OCI-LY1 (cell line): ENCODE data around the gene MAP3K6.

Experiments used
- H2AFZ ChIP-seq: fragments of 200-600 bp; sonication (generic), shearing (Covaris generic); 2 replicates; pipeline ENCODE4 v1.6.0; 2014; ENCODE audit warnings: antibody characterized with exemption, mild to moderate bottlenecking, low read length
- H3F3A ChIP-seq: fragments of 200-600 bp; sonication (generic), shearing (Covaris generic); 2 replicates; pipeline ENCODE4 v1.6.0; 2014; ENCODE audit warnings: mild to moderate bottlenecking, antibody characterized with exemption, low read length, moderate library complexity; ENCODE audit not compliant: insufficient read depth
- H3K27ac ChIP-seq: fragments of 200-600 bp; sonication (generic); 2 replicates; pipeline ENCODE4 v1.5.1; 2014; ENCODE audit warnings: low read length, mixed run types, mild to moderate bottlenecking, low read depth; ENCODE audit not compliant: poor library complexity, severe bottlenecking
- H3K27me3 ChIP-seq: fragments of 200-600 bp; sonication (generic); 2 replicates; pipeline ENCODE4 v1.6.0; 2014; ENCODE audit warnings: antibody characterized with exemption, mild to moderate bottlenecking, low read length, moderate library complexity; ENCODE audit not compliant: insufficient read depth
- H3K36me3 ChIP-seq: fragments of 200-600 bp; sonication (generic); 2 replicates; pipeline ENCODE4 v1.6.1; 2014; ENCODE audit warnings: mild to moderate bottlenecking, antibody characterized with exemption, low read length, moderate library complexity, mixed read lengths; ENCODE audit not compliant: insufficient read depth
- H3K4me1 ChIP-seq: fragments of 200-600 bp; sonication (generic); 2 replicates; pipeline ENCODE4 v1.5.1; 2014; ENCODE audit warnings: mild to moderate bottlenecking, low read length, moderate library complexity; ENCODE audit not compliant: insufficient read depth, severe bottlenecking
- H3K4me2 ChIP-seq: fragments of 200-600 bp; sonication (generic), shearing (Covaris generic); 2 replicates; pipeline ENCODE4 v1.6.1; 2014; ENCODE audit warnings: low read length
- H3K4me3 ChIP-seq: fragments of 200-600 bp; sonication (generic); 2 replicates; pipeline ENCODE4 v1.5.1; 2014; ENCODE audit warnings: low read length, low read depth, mild to moderate bottlenecking, mixed read lengths; ENCODE audit not compliant: poor library complexity, severe bottlenecking
- H3K79me2 ChIP-seq: fragments of 200-600 bp; shearing (Covaris generic); 2 replicates; pipeline ENCODE4 v1.6.1; 2016; ENCODE audit warnings: mixed run types, low read length, mixed read lengths; ENCODE audit not compliant: insufficient read depth
- H3K9ac ChIP-seq: fragments of 200-600 bp; sonication (generic), shearing (Covaris generic); 2 replicates; pipeline ENCODE4 v1.6.1; 2014; ENCODE audit warnings: mild to moderate bottlenecking, low read length, mixed read lengths
- H3K9me2 ChIP-seq: fragments of 200-600 bp; sonication (generic), shearing (Covaris generic); 2 replicates; pipeline ENCODE4 v1.6.1; 2014; ENCODE audit warnings: low read depth, mild to moderate bottlenecking, low read length, mixed read lengths
- H3K9me3 ChIP-seq: fragments of 200-600 bp; shearing (Covaris generic); 2 replicates; pipeline ENCODE4 v1.6.1; 2014; ENCODE audit warnings: low read length, mixed read lengths
- H4K20me1 ChIP-seq: fragments of 200-600 bp; sonication (generic), shearing (Covaris generic); 2 replicates; pipeline ENCODE4 v1.6.0; 2016; ENCODE audit warnings: mild to moderate bottlenecking, low read length; ENCODE audit not compliant: insufficient read depth
- EZH2 ChIP-seq: fragments of 200-600 bp; sonication (generic), shearing (Covaris generic); IDR thresholded peaks from 2 replicates; pipeline ENCODE4 v1.8.0; 2017; ENCODE audit warnings: borderline replicate concordance, mixed run types, mild to moderate bottlenecking, antibody characterized with exemption, low read length, moderate library complexity, mixed read lengths
- TF ChIP-seq, protein P1 (sequence below): fragments of 200-600 bp; sonication (generic), shearing (Covaris generic); IDR thresholded peaks from 2 replicates; pipeline ENCODE4 v1.5.1; 2017; ENCODE audit warnings: mild to moderate bottlenecking, antibody characterized with exemption, low read length, moderate library complexity, mixed read lengths

The MAP3K6 gene

GRCh38 chr1:27342778-27343638 lies 23.8 kb downstream of the MAP3K6 start:
- Histone ChIP-seq H3K27me3 (no peaks in the 10 kb centered on the region), H3K9me3 (no peaks in the 10 kb centered on the region), H3K36me3 (no peaks in the 10 kb centered on the region), H3F3A (no peaks in the 10 kb centered on the region), H2AFZ (no peak overlapping the region), H4K20me1 (no peaks in the 10 kb centered on the region), H3K4me2 (peak overlapping the region; percentile 93), H3K4me3 (peak overlapping the region; percentile 79), H3K9ac (peak overlapping the region; percentile 76), H3K4me1 (peaks cover 39% of the 10 kb centered on the region), H3K9me2 (no peaks in the 10 kb centered on the region), H3K79me2 (no peaks in the 10 kb centered on the region), H3K27ac (peak overlapping the region; percentile 73)
- TF ChIP-seq EZH2: no peak
- TF ChIP-seq, protein P1, sequence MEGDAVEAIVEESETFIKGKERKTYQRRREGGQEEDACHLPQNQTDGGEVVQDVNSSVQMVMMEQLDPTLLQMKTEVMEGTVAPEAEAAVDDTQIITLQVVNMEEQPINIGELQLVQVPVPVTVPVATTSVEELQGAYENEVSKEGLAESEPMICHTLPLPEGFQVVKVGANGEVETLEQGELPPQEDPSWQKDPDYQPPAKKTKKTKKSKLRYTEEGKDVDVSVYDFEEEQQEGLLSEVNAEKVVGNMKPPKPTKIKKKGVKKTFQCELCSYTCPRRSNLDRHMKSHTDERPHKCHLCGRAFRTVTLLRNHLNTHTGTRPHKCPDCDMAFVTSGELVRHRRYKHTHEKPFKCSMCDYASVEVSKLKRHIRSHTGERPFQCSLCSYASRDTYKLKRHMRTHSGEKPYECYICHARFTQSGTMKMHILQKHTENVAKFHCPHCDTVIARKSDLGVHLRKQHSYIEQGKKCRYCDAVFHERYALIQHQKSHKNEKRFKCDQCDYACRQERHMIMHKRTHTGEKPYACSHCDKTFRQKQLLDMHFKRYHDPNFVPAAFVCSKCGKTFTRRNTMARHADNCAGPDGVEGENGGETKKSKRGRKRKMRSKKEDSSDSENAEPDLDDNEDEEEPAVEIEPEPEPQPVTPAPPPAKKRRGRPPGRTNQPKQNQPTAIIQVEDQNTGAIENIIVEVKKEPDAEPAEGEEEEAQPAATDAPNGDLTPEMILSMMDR: no peak

- Histone ChIP-seq H3K4me3 (peak overlapping the region; percentile 79), H3K4me1 (peaks cover 39% of the 10 kb centered on the region), H3K9me2 (no peaks in the 10 kb centered on the region), H2AFZ (no peak overlapping the region), H4K20me1 (no peaks in the 10 kb centered on the region), H3K4me2 (peak overlapping the region; percentile 93), H3K27me3 (no peaks in the 10 kb centered on the region), H3F3A (no peaks in the 10 kb centered on the region), H3K27ac (peak overlapping the region; percentile 73), H3K9me3 (no peaks in the 10 kb centered on the region), H3K9ac (peak overlapping the region; percentile 76), H3K79me2 (no peaks in the 10 kb centered on the region), H3K36me3 (no peaks in the 10 kb centered on the region)
- TF ChIP-seq, protein P1: no peak
- TF ChIP-seq EZH2: no peak
Observed at GRCh38 chr1:27342391-27342777, 24.4 kb downstream of the MAP3K6 start.

DNA sequence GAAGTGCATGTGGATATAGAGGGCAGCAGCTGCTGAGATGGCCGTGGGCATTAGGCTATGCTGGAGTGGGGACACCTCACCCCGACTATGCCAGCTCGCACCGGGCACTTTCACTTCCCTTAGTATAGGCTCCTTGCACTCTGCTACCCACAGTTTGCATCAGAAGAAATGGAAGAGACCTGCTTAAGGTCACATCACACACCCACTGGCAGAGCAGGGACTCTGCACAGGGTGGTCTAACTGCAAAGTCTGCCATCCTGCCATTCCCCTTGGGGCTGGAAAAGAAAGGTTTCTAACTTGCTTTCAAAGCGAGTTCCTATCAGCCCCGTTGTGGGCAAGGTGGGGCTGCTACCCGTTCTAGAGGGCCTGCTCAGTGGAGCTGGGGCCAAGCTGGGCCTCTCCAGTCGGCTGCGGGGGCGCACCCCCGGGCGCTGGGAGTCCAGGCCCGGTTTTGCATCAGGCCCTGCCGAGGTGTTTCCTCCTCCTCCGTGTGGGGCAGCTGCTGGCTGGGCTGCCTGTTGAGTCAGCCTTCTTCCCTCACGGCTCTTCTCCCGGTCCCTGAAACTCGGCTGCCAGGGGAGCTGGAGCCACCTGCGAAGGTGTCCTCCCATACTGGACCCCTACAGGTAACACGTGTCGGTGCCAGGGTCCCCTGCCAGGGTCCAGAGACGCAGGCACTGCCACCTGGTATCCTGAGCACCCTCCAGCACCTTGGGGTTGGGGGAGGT lies 25.1 kb downstream of the MAP3K6 start, which contains the start of gene SYTL1:
SYTL1 (plus strand) TSS at position 498 of the 728 bp plus-strand sequence. CDS start 3,313 bp downstream, outside the sequence.
- H3K27me3 ChIP-seq: no peaks in the 10 kb centered on the region
- no peaks in the 10 kb centered on the region for H3K79me2 ChIP-seq
- no peaks in the 10 kb centered on the region for H3F3A ChIP-seq
- peaks cover 39% of the 10 kb centered on the region for H3K4me1 ChIP-seq
- H3K36me3 ChIP-seq: peaks cover 2% of the 10 kb centered on the region
- H3K9me2 ChIP-seq: no peaks in the 10 kb centered on the region
- peak within 1 kb of the TSS; percentile 73 for H3K27ac ChIP-seq
- TF ChIP-seq, protein P1: no peak; the same call in 1 of the 2 replicates
- no peak for TF ChIP-seq EZH2
- H3K4me2 ChIP-seq: peak within 1 kb of the TSS; percentile 93
- H3K4me3 ChIP-seq: peak within 1 kb of the TSS; percentile 79
- peak within 1 kb of the TSS; percentile 76 for H3K9ac ChIP-seq
- no peak within 1 kb of the TSS for H2AFZ ChIP-seq
- H3K9me3 ChIP-seq: no peaks in the 10 kb centered on the region
- H4K20me1 ChIP-seq: no peaks in the 10 kb centered on the region
